Epithelial cell of esophagus (primary cell): ENCODE results near the gene B4GALT3.

ENCODE experiments used
- DNase-seq: peaks from one replicate; pipeline ENCODE4 v3.0.0; 2010; ENCODE audit warnings: low read depth
- H3K4me3 ChIP-seq: 2 replicates; pipeline ENCODE4 v1.5.1; 2011; ENCODE audit warnings: mild to moderate bottlenecking, low read length, control low read depth
- TF ChIP-seq, protein P1 (sequence below): IDR thresholded peaks from 2 replicates; pipeline ENCODE4 v1.5.1; 2011; ENCODE audit warnings: low read depth, mild to moderate bottlenecking, low read length, control low read depth, inconsistent platforms; ENCODE audit not compliant: insufficient read depth; ENCODE audit errors: missing control alignments

B4GALT3 gene

DNA sequence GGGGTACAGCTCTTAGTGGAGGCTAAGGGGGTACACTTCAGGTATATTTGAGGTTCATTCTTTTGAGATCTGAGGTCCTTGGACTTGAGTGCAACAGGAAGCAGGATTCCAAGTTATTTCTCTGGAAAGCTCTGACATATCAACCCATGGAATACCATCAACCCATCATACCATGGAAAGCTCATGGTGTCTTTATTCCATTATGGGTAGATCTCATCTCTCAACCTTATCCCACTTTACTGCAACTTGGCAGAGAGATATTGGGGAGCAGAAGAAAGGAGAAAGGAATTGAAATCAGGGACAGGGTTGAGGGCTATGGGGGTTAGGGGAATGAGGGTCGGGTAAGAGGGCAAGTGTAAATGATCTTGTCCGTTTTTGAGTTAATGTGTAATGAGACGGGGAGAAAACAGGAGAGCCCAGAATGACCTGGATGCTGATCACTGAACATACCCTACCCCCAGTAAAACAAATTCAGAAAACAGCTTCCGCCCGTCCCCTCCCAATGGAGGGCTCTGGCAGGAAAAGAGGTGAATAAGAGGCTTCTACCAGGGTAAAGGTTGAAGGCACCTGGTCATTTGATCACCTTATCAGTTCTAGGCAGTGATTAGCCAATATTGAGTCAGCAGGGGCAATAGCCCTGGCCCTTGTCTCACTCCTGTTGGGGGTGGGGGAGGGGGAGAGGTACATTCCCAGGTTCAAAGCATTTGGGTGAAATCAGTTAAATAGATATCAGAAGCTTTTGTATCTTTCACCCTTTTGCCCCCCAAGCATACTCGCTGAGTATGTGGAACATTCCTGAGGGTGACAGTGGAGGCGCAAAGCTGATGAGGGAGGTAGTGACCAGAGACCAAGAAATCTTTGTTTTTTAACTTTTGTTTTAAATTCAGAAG is 46.7 kb upstream of the B4GALT3 start:
- DNase-seq: no peak

DNA sequence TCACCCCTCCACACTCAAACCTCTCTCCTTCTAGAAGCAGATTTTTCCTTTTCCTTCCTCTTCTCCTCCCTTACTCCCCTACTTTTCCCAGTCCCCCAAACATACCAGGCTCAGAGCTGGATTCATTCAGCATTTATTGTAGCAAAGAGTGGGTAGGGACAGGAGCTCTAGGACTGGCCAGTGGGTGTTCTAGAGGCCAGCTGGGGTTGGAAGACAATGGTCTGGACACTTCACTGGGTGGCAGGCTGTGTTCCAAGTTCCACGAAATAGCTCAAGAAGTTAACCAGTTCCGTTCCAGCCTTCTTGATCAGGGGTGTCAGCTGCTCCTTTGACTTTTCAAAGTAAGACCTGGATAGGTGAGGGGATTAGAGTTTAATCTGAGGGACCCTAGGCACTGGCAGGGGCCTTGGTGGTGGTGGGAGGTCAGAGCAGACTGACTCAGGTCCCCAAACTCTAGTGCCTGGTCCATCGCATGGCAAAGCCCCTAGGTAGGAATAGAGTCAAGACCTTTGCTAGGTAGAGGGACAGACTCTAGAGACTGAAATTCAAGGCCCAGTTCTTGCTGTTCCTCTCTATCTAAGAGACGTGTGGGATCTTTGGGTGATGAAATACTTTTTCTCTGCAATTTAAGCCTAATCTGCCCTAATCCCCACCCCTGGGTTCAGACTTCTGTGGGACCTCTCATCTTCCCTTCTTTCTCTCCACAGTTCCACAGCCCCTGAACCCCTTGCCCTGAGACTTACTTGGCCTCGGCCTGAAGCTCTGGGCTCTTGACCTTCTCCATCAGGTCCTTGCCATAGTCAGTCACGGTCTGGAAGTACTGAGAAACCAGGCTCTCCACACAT is 45.1 kb upstream of the B4GALT3 start:
- TF ChIP-seq, protein P1, sequence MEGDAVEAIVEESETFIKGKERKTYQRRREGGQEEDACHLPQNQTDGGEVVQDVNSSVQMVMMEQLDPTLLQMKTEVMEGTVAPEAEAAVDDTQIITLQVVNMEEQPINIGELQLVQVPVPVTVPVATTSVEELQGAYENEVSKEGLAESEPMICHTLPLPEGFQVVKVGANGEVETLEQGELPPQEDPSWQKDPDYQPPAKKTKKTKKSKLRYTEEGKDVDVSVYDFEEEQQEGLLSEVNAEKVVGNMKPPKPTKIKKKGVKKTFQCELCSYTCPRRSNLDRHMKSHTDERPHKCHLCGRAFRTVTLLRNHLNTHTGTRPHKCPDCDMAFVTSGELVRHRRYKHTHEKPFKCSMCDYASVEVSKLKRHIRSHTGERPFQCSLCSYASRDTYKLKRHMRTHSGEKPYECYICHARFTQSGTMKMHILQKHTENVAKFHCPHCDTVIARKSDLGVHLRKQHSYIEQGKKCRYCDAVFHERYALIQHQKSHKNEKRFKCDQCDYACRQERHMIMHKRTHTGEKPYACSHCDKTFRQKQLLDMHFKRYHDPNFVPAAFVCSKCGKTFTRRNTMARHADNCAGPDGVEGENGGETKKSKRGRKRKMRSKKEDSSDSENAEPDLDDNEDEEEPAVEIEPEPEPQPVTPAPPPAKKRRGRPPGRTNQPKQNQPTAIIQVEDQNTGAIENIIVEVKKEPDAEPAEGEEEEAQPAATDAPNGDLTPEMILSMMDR: no peak
- H3K4me3 ChIP-seq: no peak overlapping the region
- DNase-seq: no peak

More for the DNA sequence above, 46.7 kb upstream of the B4GALT3 start:
- no peak overlapping the region for H3K4me3 ChIP-seq
- TF ChIP-seq, protein P1: no peak

GRCh38 chr1:161220002-161220401 is 42.7 kb upstream of the B4GALT3 start:
- no peak for DNase-seq
- TF ChIP-seq, protein P1: no peak
- H3K4me3 ChIP-seq: no peak overlapping the region

DNA sequence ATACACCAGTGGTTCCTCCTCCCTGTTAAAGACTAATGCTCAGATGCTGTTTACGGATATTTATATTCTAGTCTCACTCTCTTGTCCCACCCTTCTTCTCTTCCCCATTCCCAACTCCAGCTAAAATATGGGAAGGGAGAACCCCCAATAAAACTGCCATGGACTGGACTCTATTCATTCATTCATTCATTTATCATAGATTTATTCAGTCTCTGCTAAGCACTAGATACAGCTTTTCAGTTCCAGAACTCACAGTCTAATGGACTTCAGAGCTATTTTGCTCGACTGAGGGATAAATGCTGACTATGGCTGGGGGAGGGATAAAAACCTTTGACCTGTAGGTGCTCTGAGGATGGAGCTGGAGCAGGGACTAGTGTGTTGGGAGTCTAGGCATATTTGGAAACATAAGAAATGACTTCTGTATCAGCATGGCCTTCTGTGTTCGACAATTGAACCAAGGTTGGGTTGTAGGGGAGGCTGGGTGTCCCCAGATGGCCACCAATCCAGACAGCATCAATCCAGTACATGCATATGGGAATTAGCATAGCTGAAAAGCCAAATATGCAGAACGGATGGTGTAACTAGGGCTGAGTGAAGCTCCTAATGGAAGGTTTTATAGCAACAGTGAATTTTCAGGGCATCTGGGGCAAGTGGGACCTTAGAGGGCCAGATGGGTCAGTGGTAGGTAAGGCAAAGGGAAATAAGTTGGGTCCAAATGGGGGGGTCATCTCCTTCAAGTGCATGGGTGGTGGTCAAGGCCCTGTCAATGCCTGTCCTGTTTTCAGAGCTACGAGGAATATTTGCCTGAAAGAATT is 42.0 kb upstream of the B4GALT3 start:
- no peak overlapping the region for H3K4me3 ChIP-seq
- TF ChIP-seq, protein P1: no peak
- DNase-seq: no peak

GRCh38 chr1:161218301-161219077 is 41.2 kb upstream of the B4GALT3 start:
- TF ChIP-seq, protein P1: no peak
- H3K4me3 ChIP-seq: no peak overlapping the region
- no peak for DNase-seq

DNA sequence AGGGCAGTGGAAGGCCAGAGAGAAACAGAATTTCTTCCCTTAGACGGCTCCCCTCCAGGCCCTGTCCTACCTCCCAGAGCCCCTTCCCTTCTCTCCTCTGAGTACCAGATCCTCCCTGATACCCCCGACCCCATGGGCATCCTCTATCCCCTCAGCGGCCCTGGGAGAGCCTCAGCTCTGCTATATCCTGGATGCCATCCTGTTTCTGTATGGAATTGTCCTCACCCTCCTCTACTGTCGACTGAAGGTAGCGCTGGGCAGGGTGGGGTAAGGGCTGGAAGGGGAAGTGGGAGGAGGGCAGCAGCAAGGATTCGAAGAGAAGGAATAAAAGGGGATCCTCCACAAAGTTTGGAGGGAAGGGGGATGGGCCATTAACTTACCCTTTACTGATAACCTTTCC is 40.5 kb upstream of the B4GALT3 start:
- no peak overlapping the region for H3K4me3 ChIP-seq
- DNase-seq: no peak
- TF ChIP-seq, protein P1: no peak
